ACC112 (cell line): ENCODE results near the gene SEPTIN12.

Experiments
- H2AFZ ChIP-seq: fragments of 200-600 bp; sonication (generic); one replicate; pipeline ENCODE4 v1.6.0; 2017; ENCODE audit warnings: antibody characterized with exemption, low read length; ENCODE audit not compliant: unreplicated experiment
- H3K27ac ChIP-seq: fragments of 200-600 bp; sonication (generic); 2 replicates; pipeline ENCODE4 v1.5.1; 2014; ENCODE audit warnings: low read depth, mild to moderate bottlenecking, antibody characterized with exemption, low read length, moderate library complexity
- H3K27me3 ChIP-seq: fragments of 200-600 bp; sonication (generic); 2 replicates; pipeline ENCODE4 v1.6.1; 2014; ENCODE audit warnings: mild to moderate bottlenecking, antibody characterized with exemption, low read length, moderate library complexity, mixed read lengths; ENCODE audit not compliant: insufficient read depth
- H3K36me3 ChIP-seq: fragments of 200-600 bp; sonication (generic); 2 replicates; pipeline ENCODE4 v1.6.1; 2016; ENCODE audit warnings: mild to moderate bottlenecking, antibody characterized with exemption, low read length, moderate library complexity, mixed read lengths; ENCODE audit not compliant: insufficient read depth
- H3K4me1 ChIP-seq: fragments of 200-600 bp; sonication (generic); one replicate; pipeline ENCODE4 v1.6.1; 2016; ENCODE audit warnings: low read length, mixed read lengths; ENCODE audit not compliant: insufficient read depth, unreplicated experiment, control insufficient read depth
- H3K4me3 ChIP-seq: fragments of 200-600 bp; sonication (generic); 2 replicates; pipeline ENCODE4 v1.5.1; 2014; ENCODE audit warnings: mild to moderate bottlenecking, low read depth, low read length
- H3K79me2 ChIP-seq: fragments of 200-600 bp; sonication (generic); one replicate; pipeline ENCODE4 v1.6.0; 2016; ENCODE audit warnings: low read length; ENCODE audit not compliant: control insufficient read depth, unreplicated experiment, insufficient read depth

The SEPTIN12 gene

GRCh38 chr16:4787627-4788482, at the start of gene SEPTIN12:
Gene SEPTIN12, minus strand, starts transcription at chr16:4788345. Its CDS starts 700 bp downstream, at chr16:4787645.
- Histone ChIP-seq H3K27ac (no peak within 1 kb of the TSS), H3K4me1 (no peaks in the 10 kb centered on the region), H2AFZ (no peak within 1 kb of the TSS)

GRCh38 chr16:4836727-4837126, 48.6 kb upstream of the SEPTIN12 start:
- no peak overlapping the region for H3K27ac ChIP-seq
- no peaks in the 10 kb centered on the region for H3K4me1 ChIP-seq
- no peaks in the 10 kb centered on the region for H3K27me3 ChIP-seq
- H3K4me3 ChIP-seq, result no peak overlapping the region
- H2AFZ ChIP-seq, result no peak overlapping the region
- peaks cover 44% of the 10 kb centered on the region for H3K36me3 ChIP-seq
- peaks cover 12% of the 10 kb centered on the region for H3K79me2 ChIP-seq

More at GRCh38 chr16:4787627-4788482, at the start of gene SEPTIN12:
- Histone ChIP-seq H3K4me3 (no peak within 1 kb of the TSS), H3K27me3 (no peaks in the 10 kb centered on the region), H3K36me3 (no peaks in the 10 kb centered on the region), H3K79me2 (no peaks in the 10 kb centered on the region)

GRCh38 chr16:4833584-4833983, 45.4 kb upstream of the SEPTIN12 start:
- H3K4me1 ChIP-seq, result no peaks in the 10 kb centered on the region

GRCh38 chr16:4832698-4833343, 44.7 kb upstream of the SEPTIN12 start:
- no peaks in the 10 kb centered on the region for H3K4me1 ChIP-seq
- H2AFZ ChIP-seq, result no peak overlapping the region
- H3K36me3 ChIP-seq, result peaks cover 42% of the 10 kb centered on the region
- H3K27me3 ChIP-seq, result no peaks in the 10 kb centered on the region
- H3K27ac ChIP-seq, result no peak overlapping the region
- H3K4me3 ChIP-seq, result no peak overlapping the region
- peaks cover 9% of the 10 kb centered on the region for H3K79me2 ChIP-seq

More at GRCh38 chr16:4833584-4833983, 45.4 kb upstream of the SEPTIN12 start:
- H2AFZ ChIP-seq, result no peak overlapping the region
- H3K79me2 ChIP-seq, result peaks cover 12% of the 10 kb centered on the region
- H3K4me3 ChIP-seq, result no peak overlapping the region
- H3K36me3 ChIP-seq, result peaks cover 44% of the 10 kb centered on the region
- no peaks in the 10 kb centered on the region for H3K27me3 ChIP-seq
- no peak overlapping the region for H3K27ac ChIP-seq

GRCh38 chr16:4831616-4832015, 43.5 kb upstream of the SEPTIN12 start:
- Histone ChIP-seq H3K27ac (no peak overlapping the region), H3K36me3 (peaks cover 46% of the 10 kb centered on the region), H3K79me2 (peaks cover 9% of the 10 kb centered on the region), H3K4me3 (no peak overlapping the region), H2AFZ (no peak overlapping the region), H3K27me3 (no peaks in the 10 kb centered on the region), H3K4me1 (no peaks in the 10 kb centered on the region)

GRCh38 chr16:4830408-4830807, 42.3 kb upstream of the SEPTIN12 start:
- Histone ChIP-seq H3K4me1 (no peaks in the 10 kb centered on the region), H3K27ac (no peak overlapping the region), H3K27me3 (no peaks in the 10 kb centered on the region), H2AFZ (no peak overlapping the region), H3K79me2 (peaks cover 3% of the 10 kb centered on the region), H3K4me3 (no peak overlapping the region), H3K36me3 (peaks cover 45% of the 10 kb centered on the region)

GRCh38 chr16:4828567-4829321, 40.6 kb upstream of the SEPTIN12 start:
- H3K36me3 ChIP-seq, result peaks cover 44% of the 10 kb centered on the region

GRCh38 chr16:4826980-4827379, 38.8 kb upstream of the SEPTIN12 start:
- Histone ChIP-seq H3K4me3 (no peak overlapping the region), H3K36me3 (peaks cover 38% of the 10 kb centered on the region), H2AFZ (no peak overlapping the region), H3K27me3 (no peaks in the 10 kb centered on the region), H3K4me1 (no peaks in the 10 kb centered on the region), H3K79me2 (no peaks in the 10 kb centered on the region), H3K27ac (no peak overlapping the region)

More at GRCh38 chr16:4828567-4829321, 40.6 kb upstream of the SEPTIN12 start:
- H3K27ac ChIP-seq, result no peak overlapping the region
- no peak overlapping the region for H3K4me3 ChIP-seq
- H2AFZ ChIP-seq, result no peak overlapping the region
- H3K27me3 ChIP-seq, result no peaks in the 10 kb centered on the region
- H3K79me2 ChIP-seq, result no peaks in the 10 kb centered on the region
- H3K4me1 ChIP-seq, result no peaks in the 10 kb centered on the region

GRCh38 chr16:4826526-4826925, 38.4 kb upstream of the SEPTIN12 start:
- Histone ChIP-seq H3K27me3 (no peaks in the 10 kb centered on the region), H3K4me1 (no peaks in the 10 kb centered on the region), H3K36me3 (peaks cover 37% of the 10 kb centered on the region), H3K4me3 (no peak overlapping the region), H3K79me2 (no peaks in the 10 kb centered on the region), H3K27ac (no peak overlapping the region), H2AFZ (no peak overlapping the region)

- no peak overlapping the region for H2AFZ ChIP-seq
- no peak overlapping the region for H3K27ac ChIP-seq
- H3K27me3 ChIP-seq, result no peaks in the 10 kb centered on the region
- no peaks in the 10 kb centered on the region for H3K4me1 ChIP-seq
- H3K79me2 ChIP-seq, result no peaks in the 10 kb centered on the region
- peaks cover 50% of the 10 kb centered on the region for H3K36me3 ChIP-seq
- no peak overlapping the region for H3K4me3 ChIP-seq
Measured at GRCh38 chr16:4825196-4825595, 37.1 kb upstream of the SEPTIN12 start.
